ENCODE results near the gene TEX38. TPM values are rescaled to one million over a fixed set of nuclear protein-coding genes. Genes with fewer than 3 reads are reported as not detected.

TEX38 gene
- total and polyA plus RNA-seq, 10 of the 15 experiments (the other 5 are each of a cell fraction or from before 2014, with no cell fraction given) = 0.07 to 0.32 (median 0.15) TPM; not detected in 7

GRCh38 chr1:46672696-46673095 lies 1.0 kb downstream of the TEX38 start:
- intact Hi-C loops (cut with micrococcal nuclease; ENCODE audit: unreplicated experiment) = no loop called here
- SMC1A ChIA-PET (ENCODE audit: uncharacterized antibody, unreplicated experiment) = no interaction called here
- RAD21 ChIA-PET (ENCODE audit: unreplicated experiment) = no interaction called here
- Histone ChIP-seq H3K27me3 (replicated peaks in 1 of 2; ENCODE audit: control insufficient read depth in 2 of 2, insufficient read depth in 2 of 2, low read length in 1 of 2) (no peaks in the 10 kb centered on the region), H2AFZ (ENCODE audit: control insufficient read depth, low read depth, low read length) (no peak overlapping the region), H4K20me1 (ENCODE audit: control insufficient read depth, insufficient read depth) (no peaks in the 10 kb centered on the region), H3K4me2 (ENCODE audit: control insufficient read depth, insufficient read depth) (no peak overlapping the region), H3K27ac (ENCODE audit: control insufficient read depth, insufficient read depth) (no peak overlapping the region), H3K9ac (ENCODE audit: control insufficient read depth, insufficient read depth, low read length) (no peak overlapping the region), H3K9me3 (replicated peaks; ENCODE audit: control insufficient read depth, insufficient read depth, low read length) (no peaks in the 10 kb centered on the region), H3K79me2 (ENCODE audit: control insufficient read depth, insufficient read depth, low read length) (peaks cover 5% of the 10 kb centered on the region), H3K4me1 (ENCODE audit: control insufficient read depth, insufficient read depth, low read length) (peaks cover 8% of the 10 kb centered on the region), H3K4me3 (no peak overlapping the region), H3K36me3 (ENCODE audit: control insufficient read depth in 2 of 2, insufficient read depth in 2 of 2, low read length in 1 of 2) (peaks cover 2 to 4% of the 10 kb centered on the region in 2 experiments)
- CTCF ChIA-PET = no interaction called here
- POLR2A ChIA-PET = no interaction called here
- ATAC-seq (no peak), DNase-seq (ENCODE audit: low read depth, low spot score) (no peak), FAIRE-seq (no peak)
- in situ Hi-C loops (cut with MboI) = no loop called here
- BruUV-seq (replicated peaks) = no TSS peak
- 84% methylated on average over 8 of the region's 8 CpGs for WGBS (ENCODE audit: insufficient coverage, insufficient replicate concordance, low lambda C conversion rate, missing lambda C conversion rate)
- TF ChIP-seq MLLT1 (IDR thresholded peaks at IDR 0.05) (no peak), USF2 (IDR thresholded peaks at IDR 0.05; ENCODE audit: borderline replicate concordance, low read depth, low read length) (no peak), ZBTB33 (IDR thresholded peaks at IDR 0.05) (no peak), TAF1 (IDR thresholded peaks at IDR 0.05; ENCODE audit: borderline replicate concordance, low read depth, low read length) (no peak), CHD2 (IDR thresholded peaks at IDR 0.05; ENCODE audit: borderline replicate concordance, low read depth, low read length) (no peak), CHD4 (IDR thresholded peaks at IDR 0.05) (no peak), CHD1 (IDR thresholded peaks at IDR 0.05; ENCODE audit: low read depth, low read length) (no peak), E4F1 (IDR thresholded peaks at IDR 0.05; ENCODE audit: borderline replicate concordance, partially characterized antibody) (no peak), CTCF (IDR thresholded peaks at IDR 0.05 in 2 of 3, conservative IDR thresholded peaks at IDR 0.05 in 1 of 3; ENCODE audit: control insufficient read depth in 2 of 3, extremely low read depth in 1 of 3, insufficient read depth in 1 of 3, low read depth in 3 of 3, low read length in 3 of 3) (no peak)

Data from GM12878 (cell line).